Activated CD8-positive, alpha-beta memory T cell treated with anti-CD3 and anti-CD28 coated beads for 1 hour (primary cell): ENCODE results near the gene NVL.
"Not testable (repeated sequence)": the region's sequence is repeated elsewhere in the genome, so short reads cannot be mapped to it uniquely, and the experiment has no call there.

Experiments used
- DNase-seq, 2 donors: peaks; one replicate each; pipeline ENCODE4 v3.0.0-alpha.2; 2020; ENCODE audit warnings: low read depth in 1 of 2; ENCODE audit errors: extremely low read depth in 1 of 2

NVL gene

DNA sequence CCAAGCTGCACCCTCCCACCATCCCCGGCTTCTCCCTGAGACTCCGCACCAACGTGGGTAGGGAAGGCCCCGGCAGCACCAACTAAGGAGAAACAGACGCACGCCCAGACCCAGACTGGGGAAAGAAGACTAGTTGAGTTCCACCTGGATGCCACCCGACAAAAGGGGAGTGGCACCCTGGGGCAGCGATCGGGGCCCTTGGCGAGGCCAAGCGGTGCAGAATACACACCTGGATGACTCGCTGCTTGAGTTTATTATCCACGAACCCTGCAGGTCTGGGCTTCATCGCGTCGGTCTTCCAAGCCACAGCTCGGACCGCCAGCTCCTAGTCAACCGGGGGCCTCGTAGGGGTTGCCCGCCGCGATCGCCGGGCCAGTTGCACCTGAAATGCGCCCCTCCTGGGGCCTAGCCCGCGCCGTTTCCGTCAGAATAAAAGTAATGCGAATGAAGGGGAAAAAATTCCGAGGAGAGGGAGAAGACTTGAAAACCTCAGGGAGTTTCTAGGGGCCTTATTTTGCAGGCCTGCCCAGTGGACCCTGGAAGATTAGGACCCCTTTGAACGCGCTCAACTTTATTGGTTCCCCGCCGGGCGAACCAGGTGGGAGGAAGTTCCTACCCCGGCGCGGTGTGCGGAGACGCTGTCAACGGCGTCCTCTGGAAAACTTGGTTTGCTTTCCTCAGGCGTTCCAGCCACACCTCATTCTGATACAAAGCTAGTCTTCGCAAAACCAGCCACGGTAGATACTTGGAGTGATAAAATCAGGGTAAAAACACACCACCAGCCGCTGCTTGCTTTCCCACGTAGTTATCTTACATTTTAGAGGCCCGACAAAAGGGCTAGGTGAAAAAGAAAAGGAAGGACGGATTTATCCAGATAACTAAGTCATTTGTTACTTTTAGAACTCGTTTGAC, at the start of gene NVL:
NVL (minus strand) TSS at position 331 of the 912 bp plus-strand sequence; CDS start at position 286, 45 bp downstream.
- DNase-seq = peak; percentile 40 to 67

DNA sequence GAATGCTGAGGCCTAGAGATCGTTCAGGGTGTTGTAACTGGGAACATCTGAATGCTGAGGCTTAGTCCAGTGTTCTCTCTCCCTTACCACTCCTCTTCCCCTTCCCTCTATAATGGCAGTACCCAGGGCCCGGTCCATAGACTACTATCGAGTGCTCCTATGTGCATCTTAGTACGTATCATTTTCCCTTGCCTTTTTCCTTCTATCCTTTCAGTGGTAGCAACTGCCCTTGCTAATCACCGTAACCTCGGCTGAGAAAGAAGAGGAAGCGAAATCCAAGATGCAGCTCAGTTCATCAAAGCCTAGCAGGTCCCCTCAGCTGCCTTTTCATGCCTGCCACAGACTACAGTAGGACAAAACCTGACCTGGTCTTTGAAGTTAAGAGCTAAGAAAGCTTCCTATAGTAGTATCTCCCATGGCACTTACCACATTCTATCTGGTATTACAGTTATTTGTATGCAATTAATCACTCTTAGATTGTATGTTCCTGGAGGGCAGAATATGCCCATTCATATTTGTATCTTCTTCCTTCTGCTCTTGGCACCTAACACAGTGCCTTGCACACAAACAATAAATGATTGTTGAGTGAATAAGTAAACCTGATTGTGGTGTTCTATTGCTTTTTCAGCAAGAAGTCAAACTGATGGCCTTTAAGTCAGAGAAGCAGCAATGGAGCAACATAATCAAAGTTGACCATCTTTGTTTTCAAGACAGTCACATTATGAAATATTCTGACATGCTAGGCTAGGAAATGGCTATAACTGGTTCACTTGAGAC, 49.1 kb upstream of the NVL start:
- no peak for DNase-seq

DNA sequence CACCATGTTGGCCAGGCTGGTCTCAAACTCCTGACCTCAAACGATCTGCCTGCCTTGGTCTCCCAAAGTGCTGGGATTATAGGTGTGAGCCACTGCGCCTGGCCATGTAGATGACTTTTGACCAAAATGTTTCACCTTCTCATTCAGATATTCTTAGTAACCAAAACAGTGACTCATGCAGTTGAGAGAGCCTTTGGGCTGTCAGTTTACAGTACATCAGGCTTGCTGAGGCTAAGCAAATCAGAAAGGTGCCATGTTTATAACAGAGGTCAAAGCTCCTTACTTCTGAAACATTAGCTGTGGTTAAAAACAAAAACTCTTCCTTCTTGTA, 47.7 kb upstream of the NVL start:
- no peak for DNase-seq

DNA sequence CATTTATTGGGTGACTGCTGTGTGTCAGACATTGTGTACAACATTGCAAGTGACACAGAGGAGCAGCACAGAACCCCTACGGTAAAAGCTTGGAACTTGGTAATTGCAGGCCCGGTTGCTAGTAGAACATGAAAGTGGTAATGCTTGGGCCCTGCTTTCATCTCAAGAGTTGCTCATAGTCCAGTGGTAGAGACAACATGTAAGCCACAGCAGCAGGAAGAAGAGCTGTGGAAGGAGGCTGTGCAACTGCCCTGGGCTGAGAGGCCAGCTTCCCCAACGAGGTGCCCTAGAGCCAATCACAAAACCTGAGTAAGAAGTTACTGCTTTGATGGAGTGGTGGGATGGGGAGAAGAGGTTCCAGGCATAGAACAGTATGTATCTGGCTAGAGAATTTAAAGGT, 45.1 kb upstream of the NVL start:
- DNase-seq = no peak

DNA sequence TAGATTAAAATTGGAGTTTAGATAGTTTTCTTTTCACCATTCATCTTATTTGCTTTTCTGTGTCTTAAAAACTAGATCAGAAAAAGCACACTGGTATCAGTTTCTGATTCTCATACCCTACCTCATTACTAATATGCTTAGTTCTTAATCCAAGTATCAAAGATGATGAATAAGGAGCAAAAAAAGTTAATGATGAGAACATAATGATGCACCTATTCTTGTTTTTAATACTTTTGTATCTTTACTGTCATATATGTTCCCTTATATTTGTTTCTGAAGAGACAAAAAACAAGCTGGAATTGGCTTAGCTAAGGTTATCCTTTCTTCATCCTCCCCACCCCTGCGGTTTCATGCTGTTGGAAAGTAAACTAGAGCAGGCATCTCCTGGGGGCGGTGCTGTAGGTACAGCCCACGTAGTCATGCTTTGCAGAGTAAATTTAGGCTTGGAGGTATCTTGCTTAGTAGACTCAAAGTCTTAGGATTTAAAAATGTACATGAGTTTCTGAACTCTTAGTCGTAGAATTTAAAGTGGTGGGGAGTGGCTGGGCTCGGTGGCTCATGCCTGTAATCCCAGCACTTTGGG, 43.1 kb upstream of the NVL start:
- DNase-seq = no peak

DNA sequence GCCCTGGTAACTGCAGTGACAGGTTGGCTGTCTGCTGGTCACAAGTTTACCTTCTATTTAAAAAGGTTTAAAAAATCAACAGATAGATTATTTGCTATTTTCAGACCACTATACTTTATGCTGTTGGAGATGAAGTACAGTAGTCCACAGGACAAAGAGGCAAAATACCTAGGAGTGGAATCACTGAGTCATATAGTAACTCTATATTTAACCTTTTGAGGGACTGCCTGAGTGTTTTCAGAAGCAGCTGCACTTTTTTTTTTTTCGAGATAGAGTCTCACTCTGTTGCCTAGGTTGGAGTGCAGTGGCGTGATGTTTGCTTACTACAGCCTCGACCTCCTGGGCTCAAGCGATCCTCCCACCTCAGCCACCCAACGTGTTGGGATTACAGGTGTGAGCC, 38.4 kb upstream of the NVL start:
- no peak for DNase-seq

DNA sequence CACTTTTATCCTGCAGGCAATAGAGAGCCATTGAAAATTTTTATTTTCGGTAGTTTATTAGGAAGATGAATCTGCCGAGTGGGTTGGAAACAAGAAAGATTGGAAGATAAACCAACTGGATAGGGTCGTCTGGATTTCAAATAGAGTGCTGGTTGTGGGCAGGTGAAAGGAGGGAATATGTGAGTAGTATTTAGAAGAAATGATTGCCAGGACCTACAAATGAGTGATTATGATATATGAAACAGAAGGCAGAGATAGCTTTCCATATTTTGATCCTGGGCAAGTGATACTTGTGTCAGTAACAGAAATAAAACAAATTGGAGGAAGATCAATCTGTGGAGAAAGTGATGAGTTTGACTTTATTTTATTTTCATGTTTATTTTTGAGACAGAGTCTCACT, 29.2 kb upstream of the NVL start:
- DNase-seq = no peak

DNA sequence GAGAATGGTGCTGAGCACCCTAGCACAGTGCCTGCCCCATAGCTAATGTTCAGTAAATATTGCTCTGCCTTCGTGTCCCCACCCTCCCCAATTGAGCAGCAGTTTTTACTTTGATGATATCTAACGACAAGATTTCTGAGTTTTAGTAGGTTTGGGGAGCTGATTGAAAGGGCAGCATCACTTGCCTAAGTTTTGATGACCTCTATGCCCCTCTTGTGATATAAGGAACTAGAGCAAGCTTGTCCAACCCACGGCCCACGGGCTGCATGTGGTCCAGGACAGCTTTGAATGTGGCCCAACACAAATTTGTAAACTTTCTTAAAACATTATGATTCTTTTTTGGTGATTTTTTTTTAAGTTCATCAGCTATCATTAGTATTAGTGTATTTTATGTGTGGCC, 28.3 kb upstream of the NVL start:
- DNase-seq = no peak

DNA sequence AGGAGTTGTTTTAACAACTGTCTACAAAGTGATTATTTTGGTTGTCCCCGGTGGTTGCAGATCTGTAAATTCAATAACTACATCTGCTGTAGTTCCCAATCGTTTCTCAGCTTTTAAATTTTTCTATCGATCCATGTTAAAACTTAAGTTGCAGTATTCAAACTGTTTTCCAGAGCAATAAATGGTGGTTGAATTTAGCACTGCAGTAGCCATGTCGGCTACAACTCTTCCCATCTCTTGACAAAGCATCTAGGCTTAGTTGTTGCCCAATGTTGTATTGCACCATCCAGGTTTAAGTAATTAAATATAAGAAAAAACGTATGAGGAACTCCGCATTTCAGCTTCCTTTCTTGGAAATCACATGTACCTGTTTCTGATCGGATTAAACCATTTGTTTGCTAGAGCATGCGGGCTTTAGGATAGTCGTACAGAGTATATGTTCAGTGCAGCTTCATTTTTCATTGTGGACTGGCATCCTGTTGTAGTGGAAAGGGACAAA, 27.7 kb upstream of the NVL start:
- no peak for DNase-seq

DNA sequence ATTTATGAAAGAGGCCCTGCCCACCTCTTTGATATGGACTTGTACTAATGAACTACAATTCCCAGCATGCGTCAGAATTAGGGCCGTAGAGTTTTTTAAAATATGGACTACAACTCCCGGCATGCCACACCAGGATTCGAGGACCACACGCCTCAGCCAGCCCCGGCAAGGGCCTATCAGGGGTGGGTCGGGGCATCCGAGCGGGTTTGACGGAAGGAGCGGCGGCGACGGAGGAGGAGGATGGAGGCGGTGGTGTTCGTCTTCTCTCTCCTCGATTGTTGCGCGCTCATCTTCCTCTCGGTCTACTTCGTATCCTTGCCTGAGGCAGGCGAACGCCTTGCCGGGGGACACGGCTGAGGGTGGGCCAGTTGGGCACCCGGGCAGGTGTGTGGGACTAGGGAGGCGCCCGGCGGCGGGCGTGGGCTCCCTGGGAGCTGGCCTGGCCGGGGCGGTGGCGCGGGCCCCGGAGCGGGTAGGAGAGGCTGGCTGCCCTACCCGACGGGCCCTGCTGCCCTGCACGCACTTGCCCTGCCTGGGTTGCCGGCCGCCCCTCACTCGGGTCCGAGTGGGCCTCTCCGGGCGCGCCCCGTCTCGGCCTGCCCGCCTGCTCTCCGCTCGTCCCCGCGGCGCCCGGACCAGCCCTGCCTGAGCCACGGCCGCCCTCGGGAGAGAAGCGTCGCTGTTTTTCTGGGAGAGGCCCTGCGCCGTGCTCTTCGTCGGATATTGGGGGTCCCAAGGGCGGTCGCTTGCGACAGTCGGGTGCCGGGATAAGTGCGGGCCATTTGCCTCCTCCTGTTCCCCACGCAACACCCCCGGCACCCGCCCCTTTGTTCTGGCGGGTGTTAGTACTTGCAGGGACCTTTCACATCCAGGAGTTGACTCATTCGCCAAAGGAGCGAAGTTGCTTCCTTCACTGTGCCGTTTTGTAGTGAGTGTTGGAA, 27.0 kb upstream of the NVL start, which contains the start of gene CNIH4:
CNIH4 (plus strand) TSS at position 195 of the 941 bp plus-strand sequence; CDS start at position 241, 46 bp downstream.
- DNase-seq = peak; percentile 81 to 83

DNA sequence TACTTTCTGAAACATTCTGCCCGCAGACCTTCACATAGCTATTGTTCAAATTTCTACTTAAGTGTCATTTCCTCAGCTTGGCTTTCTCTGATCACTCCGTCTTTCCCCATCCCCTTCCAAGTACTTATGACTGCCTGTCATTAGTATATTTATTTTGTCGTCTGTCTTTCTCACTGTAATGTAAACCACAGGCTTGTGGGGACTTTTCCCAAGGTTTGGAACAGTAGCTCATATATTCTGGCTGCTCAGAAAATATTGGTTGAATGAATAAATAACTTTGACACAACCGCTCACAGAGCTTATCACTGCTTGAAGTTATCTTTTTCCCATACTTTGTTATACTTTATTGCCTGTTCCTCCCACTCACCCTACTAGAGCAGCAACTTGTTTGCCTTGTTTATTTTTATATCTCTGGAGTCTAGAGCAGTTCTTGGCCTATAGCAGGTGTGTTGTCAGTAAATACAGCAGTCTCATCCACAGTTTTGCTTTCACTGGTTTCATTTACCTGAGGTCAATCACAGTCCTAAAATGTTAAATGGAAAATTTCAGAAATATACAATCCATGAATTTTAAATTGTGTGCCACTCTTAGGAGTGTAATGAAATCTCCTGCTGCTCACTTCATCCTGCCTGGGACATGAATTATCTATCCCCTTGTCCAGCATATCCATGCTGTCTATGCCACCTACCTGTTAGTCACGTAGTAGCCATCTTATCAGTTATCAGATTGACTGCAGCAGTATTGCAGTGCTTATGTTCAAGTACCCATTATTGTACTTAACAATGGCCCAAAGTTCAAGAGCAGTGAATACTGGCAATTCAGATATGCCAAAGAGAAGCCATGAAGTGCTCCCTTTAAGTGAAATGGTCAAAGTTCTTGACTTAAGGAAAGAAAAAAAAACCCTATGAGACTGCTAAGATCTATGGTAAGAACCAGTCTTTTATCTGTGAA, 24.3 kb upstream of the NVL start:
- DNase-seq = no peak

DNA sequence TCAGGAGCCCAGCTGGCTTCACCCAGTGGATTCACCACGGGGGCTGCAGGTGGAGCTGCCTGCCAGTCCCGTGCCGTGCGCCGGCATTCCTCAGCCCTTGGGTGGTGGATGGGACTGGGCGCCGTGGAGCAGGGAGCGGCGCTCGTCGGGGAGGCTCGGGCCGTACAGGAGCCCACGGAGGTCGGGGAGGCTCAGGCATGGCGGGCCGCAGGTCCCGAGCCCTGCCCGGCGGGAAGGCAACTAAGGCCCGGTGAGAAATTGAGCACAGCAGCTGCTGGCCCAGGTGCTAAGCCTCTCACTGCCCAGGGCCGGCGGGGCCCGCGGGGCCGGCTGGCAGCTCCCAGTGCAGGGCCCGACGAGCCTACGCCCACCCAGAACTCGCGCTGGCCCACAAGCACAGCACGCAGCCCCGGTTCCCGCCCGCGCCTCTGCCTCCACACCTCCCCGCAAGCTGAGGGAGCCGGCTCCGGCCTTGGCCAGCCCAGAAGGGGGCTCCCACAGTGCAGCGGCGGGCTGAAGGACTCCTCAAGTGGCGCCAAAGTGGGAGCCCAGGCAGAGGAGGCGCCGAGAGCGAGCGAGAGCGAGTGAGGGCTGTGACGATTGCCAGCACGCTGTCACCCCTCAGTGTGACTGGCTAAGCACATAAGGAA, 22.6 kb upstream of the NVL start:
- DNase-seq = not testable (repeated sequence)

DNA sequence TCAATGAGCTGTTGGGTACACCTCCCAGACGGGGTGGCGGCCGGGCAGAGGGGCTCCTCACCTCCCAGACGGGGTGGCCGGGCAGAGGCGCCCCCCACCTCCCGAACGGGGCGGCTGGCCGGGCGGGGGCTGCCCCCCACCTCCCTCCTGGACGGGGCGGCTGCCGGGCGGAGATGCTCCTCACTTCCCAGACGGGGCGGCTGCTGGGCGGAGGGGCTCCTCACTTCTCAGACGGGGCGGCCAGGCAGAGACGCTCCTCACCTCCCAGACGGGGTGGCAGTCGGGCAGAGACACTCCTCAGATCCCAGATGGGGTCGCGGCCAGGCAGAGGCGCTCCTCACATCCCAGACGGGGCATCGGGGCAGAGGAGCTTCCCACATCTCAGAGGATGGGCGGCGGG, 19.7 kb upstream of the NVL start:
- not testable (repeated sequence) for DNase-seq

DNA sequence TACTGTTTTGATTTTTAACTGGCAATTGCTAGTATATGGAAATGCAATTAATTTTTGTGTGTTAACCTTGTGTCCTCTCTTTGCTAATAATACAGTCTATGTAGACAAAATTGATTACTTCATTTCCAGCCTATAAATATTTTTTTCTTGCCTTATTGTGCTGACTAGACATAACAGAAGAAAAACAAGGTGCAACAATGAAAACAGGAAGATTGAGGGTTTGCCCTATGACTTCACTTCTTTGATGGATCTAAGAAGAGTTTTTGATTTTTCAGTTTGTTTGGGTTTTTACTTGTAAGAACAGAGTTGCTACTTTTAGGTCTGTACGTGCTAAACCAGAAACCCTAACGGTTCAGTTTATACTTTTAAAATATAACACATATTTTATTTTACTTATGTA, 18.2 kb upstream of the NVL start:
- DNase-seq = no peak

DNA sequence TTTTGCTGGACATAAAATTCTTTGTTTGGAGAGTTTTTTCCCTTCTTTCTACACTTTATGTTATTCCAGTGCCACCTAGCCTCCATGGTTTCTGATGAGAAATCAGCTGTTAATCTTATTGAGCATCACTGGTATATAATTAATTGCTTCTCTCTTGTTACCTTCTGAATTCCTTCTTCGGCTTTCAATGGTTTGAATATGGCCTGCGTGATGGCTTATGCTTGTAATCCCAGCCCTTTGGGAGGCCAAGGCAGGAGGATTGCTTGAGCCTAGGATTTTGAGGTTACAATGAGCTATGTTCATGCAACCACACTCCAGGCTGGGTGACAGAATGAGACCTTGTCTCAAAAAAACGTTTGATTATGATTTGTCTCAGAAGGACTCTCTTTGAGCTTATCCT, 13.7 kb upstream of the NVL start:
- no peak for DNase-seq

DNA sequence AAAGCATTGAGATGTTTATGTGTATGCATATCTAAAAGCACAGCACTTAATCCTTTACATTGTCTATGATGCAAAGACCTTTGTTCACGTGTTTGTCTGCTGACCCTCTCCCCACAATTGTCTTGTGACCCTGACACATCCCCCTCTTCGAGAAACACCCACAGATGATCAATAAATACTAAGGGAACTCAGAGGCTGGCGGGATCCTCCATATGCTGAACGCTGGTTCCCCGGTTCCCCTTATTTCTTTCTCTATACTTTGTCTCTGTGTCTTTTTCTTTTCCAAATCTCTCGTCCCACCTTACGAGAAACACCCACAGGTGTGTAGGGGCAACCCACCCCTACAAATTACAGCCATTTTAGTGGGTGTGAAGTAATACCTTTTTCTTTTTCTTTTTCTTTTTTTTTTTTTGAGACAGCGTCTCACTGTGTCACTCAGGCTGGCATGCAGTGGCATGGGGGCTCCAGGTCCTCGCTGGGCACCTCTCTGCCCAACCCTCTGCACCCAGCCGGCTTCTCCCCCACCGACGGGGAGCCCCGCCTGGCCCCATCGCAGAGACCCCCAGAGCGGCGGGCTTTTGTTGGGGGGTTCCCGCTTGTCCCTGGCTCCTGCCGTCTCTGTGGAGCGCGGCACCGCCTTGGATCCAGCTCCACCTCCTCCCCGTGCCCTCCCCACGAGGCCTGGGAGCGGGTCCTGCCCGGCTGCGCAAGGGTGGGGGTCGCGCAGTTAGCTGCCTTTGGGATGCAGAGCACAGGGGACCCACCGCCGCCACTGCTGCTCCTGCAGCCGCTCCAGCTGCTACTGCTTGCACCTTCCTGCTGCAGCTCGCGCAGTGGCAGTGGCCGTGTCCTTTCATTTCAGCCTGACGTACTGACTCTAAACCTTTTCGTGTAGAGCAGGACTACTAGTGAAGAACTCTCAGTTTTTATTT, 10.7 kb upstream of the NVL start:
- not testable (repeated sequence) for DNase-seq

DNA sequence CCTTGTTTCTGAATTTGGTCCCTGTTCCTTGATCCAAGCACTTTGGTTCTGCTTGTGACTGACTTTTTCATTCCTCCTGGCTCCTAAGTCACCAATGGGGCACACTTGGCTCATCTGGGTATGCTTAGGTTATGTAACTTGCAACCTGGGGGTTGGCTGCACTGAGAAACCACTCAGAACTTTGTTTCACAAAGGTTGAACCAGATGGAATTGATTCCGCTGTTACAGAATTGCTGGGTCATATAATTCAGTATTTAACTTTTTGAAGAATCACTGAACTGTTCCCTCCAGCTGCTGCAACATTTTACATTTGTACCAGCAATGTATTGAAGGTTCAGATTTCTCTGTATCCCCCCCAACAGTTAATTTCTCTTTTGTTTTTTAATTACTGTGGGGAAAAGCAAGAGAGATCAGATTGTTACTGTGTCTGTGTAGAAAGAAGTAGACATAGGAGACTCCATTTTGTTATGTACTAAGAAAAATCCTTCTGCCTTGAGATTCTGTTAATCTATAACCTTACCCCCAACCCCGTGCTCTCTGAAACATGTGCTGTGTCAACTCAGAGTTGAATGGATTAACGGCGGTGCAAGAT, 9.6 kb upstream of the NVL start:
- DNase-seq = no peak
